ENCODE data around the gene FHIP1B. TPM values are rescaled to one million over a fixed set of nuclear protein-coding genes. Genes with fewer than 3 reads are reported as not detected.

FHIP1B gene
- total RNA-seq, 4 donors from 2014 or later, result 13.0 to 50.4 (median 20.0) TPM

- ATAC-seq, result no peak
- Histone ChIP-seq H3K4me1 (no peaks in the 10 kb centered on the region), H3K36me3 (no peaks in the 10 kb centered on the region), H3K4me3 (no peak overlapping the region), H3K9me3 (no peaks in the 10 kb centered on the region), H3K27me3 (no peaks in the 10 kb centered on the region), H3K27ac (no peak overlapping the region)
- no peak for TF ChIP-seq CTCF (IDR thresholded peaks at IDR 0.05)
- no peak for TF ChIP-seq POLR2A (IDR thresholded peaks at IDR 0.05)
- no peak for TF ChIP-seq POLR2AphosphoS5 (IDR thresholded peaks at IDR 0.05)
- TF ChIP-seq EP300 (IDR thresholded peaks at IDR 0.05), result no peak
Measured at GRCh38 chr11:6191742-6192141, 42.7 kb downstream of the FHIP1B start.

GRCh38 chr11:6175440-6175839, 59.0 kb downstream of the FHIP1B start:
- Histone ChIP-seq H3K27me3 (no peaks in the 10 kb centered on the region), H3K9me3 (no peaks in the 10 kb centered on the region), H3K4me1 (no peaks in the 10 kb centered on the region), H3K36me3 (no peaks in the 10 kb centered on the region), H3K27ac (no peak overlapping the region), H3K4me3 (no peak overlapping the region)
- 52 to 83% methylated on average over 1 to 2 of the region's 2 CpGs for WGBS, 2 donors (ENCODE audit: low coverage in 1 of 2)
- TF ChIP-seq POLR2A (IDR thresholded peaks at IDR 0.05) (no peak), CTCF (IDR thresholded peaks at IDR 0.05) (no peak)
- no peak for ATAC-seq

- no peak for ATAC-seq
- Histone ChIP-seq H3K4me3 (no peak within 1 kb of the TSS), H3K4me1 (no peaks in the 10 kb centered on the region), H3K9me3 (peaks cover 0 to 4% (median 0%) of the 10 kb centered on the region in 3 donors), H3K27me3 (no peaks in the 10 kb centered on the region), H3K36me3 (no peaks in the 10 kb centered on the region), H3K27ac (no peak within 1 kb of the TSS)
- TF ChIP-seq POLR2A (IDR thresholded peaks at IDR 0.05) (no peak), EP300 (IDR thresholded peaks at IDR 0.05) (no peak), CTCF (IDR thresholded peaks at IDR 0.05) (no peak), POLR2AphosphoS5 (IDR thresholded peaks at IDR 0.05) (no peak)
- 71 to 82% methylated on average over 1 of the region's 1 CpG for WGBS, 2 donors (ENCODE audit: low coverage in 1 of 2)
Measured at GRCh38 chr11:6170226-6170625, 64.2 kb downstream of the FHIP1B start, which contains the start of gene OR52B2. OR52B2 (minus strand) TSS chr11:6170326; CDS start chr11:6170326, 0 bp downstream.

Other genes starting within 250 kb of the FHIP1B start
- not detected for gene OR52L1, start 247.7 kb downstream of the FHIP1B start, total RNA-seq
- gene OR56A4, start 227.7 kb downstream of the FHIP1B start, total RNA-seq, result not detected
- under 1 TPM in 1 of 4 donors, not detected in 3; 0.23 TPM for gene OR56A1, start 203.9 kb downstream of the FHIP1B start, total RNA-seq
- not detected for gene OR56B4, start 127.0 kb downstream of the FHIP1B start, total RNA-seq
- gene OR52B2, start 64.3 kb downstream of the FHIP1B start, total RNA-seq, result not detected
- not detected for gene OR52W1, start 35.4 kb downstream of the FHIP1B start, total RNA-seq
- gene C11orf42, start 29.1 kb downstream of the FHIP1B start, total RNA-seq, result not detected
- under 1 TPM in 1 of 4 donors, not detected in 3; 0.73 TPM for gene CNGA4, start 4.5 kb upstream of the FHIP1B start, total RNA-seq
- under 1 TPM in 2 of 4 donors, not detected in 2; 0.16 to 0.22 TPM for gene CCKBR, start 25.2 kb upstream of the FHIP1B start, total RNA-seq
- gene CAVIN3, start 85.9 kb upstream of the FHIP1B start, total RNA-seq, result 100 to 1,000 TPM; 164 to 313 (median 211) TPM
- gene SMPD1, start 155.8 kb upstream of the FHIP1B start, total RNA-seq, result 10 to 100 TPM; 26.6 to 37.8 (median 33.5) TPM
- gene APBB1, start 184.5 kb upstream of the FHIP1B start, total RNA-seq, result 100 to 1,000 TPM in 1 of 4 donors, 10 to 100 TPM in 3; 55.9 to 149 (median 73.1) TPM
- 1 to 10 TPM in 1 of 4 donors, under 1 TPM in 1, not detected in 2; 0.31 to 3.6 TPM for gene HPX, start 206.4 kb upstream of the FHIP1B start, total RNA-seq
- 10 to 100 TPM; 19.9 to 31.7 (median 23.7) TPM for gene TRIM3, start 239.3 kb upstream of the FHIP1B start, total RNA-seq
- gene ARFIP2, start 246.7 kb upstream of the FHIP1B start, total RNA-seq, result 10 to 100 TPM; 35.7 to 55.1 (median 51.2) TPM
- 10 to 100 TPM; 37.3 to 69.0 (median 47.0) TPM for gene TIMM10B, start 246.9 kb upstream of the FHIP1B start, total RNA-seq

Data from gastroesophageal sphincter (tissue), 4 donors.